Thoracic aorta (tissue), 2 donors: ENCODE results near the gene LPAR1. TPM values are rescaled to one million over a fixed set of nuclear protein-coding genes. Genes with fewer than 3 reads are reported as not detected.

Experiments used
- ATAC-seq: fragments of 150-250 bp; one replicate; pipeline ENCODE4 v1.8.0; 2017; ENCODE audit warnings: low read depth; ENCODE audit not compliant: insufficient number of reproducible peaks, low FRiP score
- DNase-seq: peaks from one replicate; pipeline ENCODE4 v3.0.0-alpha.2; 2020; ENCODE audit warnings: low spot score
- H3K27ac ChIP-seq, 2 donors: fragments of 200-600 bp; sonication (generic); 1 replicate in 1 of 2; 2 replicates in 1 of 2; pipeline ENCODE4 v1.5.1; 2016; ENCODE audit warnings: mild to moderate bottlenecking in 2 of 2, moderate library complexity in 2 of 2
- H3K27me3 ChIP-seq: fragments of 200-600 bp; sonication (generic); replicated peaks from 2 replicates; pipeline ENCODE4 v1.6.0; 2016; ENCODE audit warnings: mild to moderate bottlenecking; ENCODE audit not compliant: insufficient read depth
- H3K36me3 ChIP-seq: fragments of 200-600 bp; sonication (generic); one replicate; pipeline ENCODE4 v1.5.1; 2016
- H3K4me1 ChIP-seq, 2 donors: fragments of 200-600 bp; sonication (generic); 1 replicate in 1 of 2; 2 replicates in 1 of 2; pipeline versions ENCODE4 v1.5.1 to v1.6.0; 2016; ENCODE audit warnings: low read depth in 2 of 2, mild to moderate bottlenecking in 1 of 2; ENCODE audit not compliant: control insufficient read depth in 1 of 2
- H3K4me3 ChIP-seq: fragments of 200-600 bp; sonication (generic); 2 replicates; pipeline ENCODE4 v1.5.1; 2016; ENCODE audit warnings: mild to moderate bottlenecking
- H3K9me3 ChIP-seq: fragments of 200-600 bp; sonication (generic); 2 replicates; pipeline ENCODE4 v1.5.1; 2016
- CTCF ChIP-seq: fragments of 200-600 bp; sonication (generic); IDR thresholded peaks from one replicate; pipeline ENCODE4 v1.5.1; 2019; ENCODE audit warnings: antibody characterized with exemption
- total RNA-seq, 2 donors: library from RNA; depleted of rRNA; stranded (reverse); fragments of >200 nt; gene quantifications; one replicate each; pipeline versions ENCODE4 v1.1.0 to v1.2.3, GENCODE V29; 2016

LPAR1 gene
- total RNA-seq = 10 to 100 TPM; 85.1 to 94.0 TPM

GRCh38 chr9:111038331-111039230 lies at the start of gene LPAR1:
Gene LPAR1 (minus strand): TSS chr9:111038470. CDS start chr9:110972117, 66,353 bp downstream.
- no peaks in the 10 kb centered on the region for H3K36me3 ChIP-seq
- ATAC-seq = no peak
- TF ChIP-seq CTCF = no peak
- DNase-seq = no peak
- H3K4me3 ChIP-seq = peak within 1 kb of the TSS; percentile 93
- H3K4me1 ChIP-seq = peaks cover 10 to 50% of the 10 kb centered on the region in 2 donors
- no peaks in the 10 kb centered on the region for H3K9me3 ChIP-seq
- H3K27ac ChIP-seq = peak within 1 kb of the TSS; percentile 86 to 89
- no peaks in the 10 kb centered on the region for H3K27me3 ChIP-seq

- H3K27me3 ChIP-seq = no peaks in the 10 kb centered on the region
- TF ChIP-seq CTCF = no peak
- H3K9me3 ChIP-seq = no peaks in the 10 kb centered on the region
- ATAC-seq (no peak), DNase-seq (no peak)
- no peak overlapping the region for H3K27ac ChIP-seq
- no peaks in the 10 kb centered on the region for H3K4me1 ChIP-seq
- H3K36me3 ChIP-seq = no peaks in the 10 kb centered on the region
- H3K4me3 ChIP-seq = no peak overlapping the region
Observed at GRCh38 chr9:111078391-111079038, 40.2 kb upstream of the LPAR1 start.

GRCh38 chr9:111076519-111076918 lies 38.2 kb upstream of the LPAR1 start:
- H3K27ac ChIP-seq = no peak overlapping the region
- H3K4me3 ChIP-seq = no peak overlapping the region
- H3K9me3 ChIP-seq = no peaks in the 10 kb centered on the region
- no peak for ATAC-seq
- H3K27me3 ChIP-seq = no peaks in the 10 kb centered on the region
- no peak for DNase-seq
- H3K36me3 ChIP-seq = no peaks in the 10 kb centered on the region
- no peaks in the 10 kb centered on the region for H3K4me1 ChIP-seq
- TF ChIP-seq CTCF = no peak

GRCh38 chr9:111076042-111076441 lies 37.8 kb upstream of the LPAR1 start:
- ATAC-seq = no peak
- H3K4me1 ChIP-seq = no peaks in the 10 kb centered on the region
- no peak overlapping the region for H3K27ac ChIP-seq
- H3K4me3 ChIP-seq = no peak overlapping the region
- TF ChIP-seq CTCF = no peak
- no peaks in the 10 kb centered on the region for H3K36me3 ChIP-seq
- H3K9me3 ChIP-seq = no peaks in the 10 kb centered on the region
- no peak for DNase-seq
- no peaks in the 10 kb centered on the region for H3K27me3 ChIP-seq

GRCh38 chr9:111074395-111074794 lies 36.1 kb upstream of the LPAR1 start:
- no peaks in the 10 kb centered on the region for H3K9me3 ChIP-seq
- no peak overlapping the region for H3K4me3 ChIP-seq
- no peaks in the 10 kb centered on the region for H3K4me1 ChIP-seq
- H3K36me3 ChIP-seq = no peaks in the 10 kb centered on the region
- no peaks in the 10 kb centered on the region for H3K27me3 ChIP-seq
- no peak for ATAC-seq
- DNase-seq = no peak
- no peak for TF ChIP-seq CTCF
- H3K27ac ChIP-seq = no peak overlapping the region
